H9 (cell line): ENCODE measurements around the gene STK32C. TPM values are rescaled to one million over a fixed set of nuclear protein-coding genes. Genes with fewer than 3 reads are reported as not detected.

ENCODE experiments used
- DNase-seq: peaks from one replicate; pipeline ENCODE4 v3.0.0-alpha.2; 2017
- H2AFZ ChIP-seq: one replicate; pipeline ENCODE4 v1.6.1; 2013; ENCODE audit warnings: mild to moderate bottlenecking, low read length, control low read depth, moderate library complexity
- H2AK5ac ChIP-seq: 2 replicates; pipeline ENCODE4 v1.6.1; 2013; ENCODE audit warnings: low read length, control low read depth, mixed read lengths; ENCODE audit not compliant: insufficient read length
- H2BK120ac ChIP-seq: one replicate; pipeline ENCODE4 v1.6.1; 2013; ENCODE audit warnings: low read depth, mild to moderate bottlenecking, low read length, control low read depth, inconsistent platforms; ENCODE audit not compliant: poor library complexity, severe bottlenecking
- H2BK12ac ChIP-seq: 2 replicates; pipeline ENCODE4 v1.6.1; 2013; ENCODE audit warnings: low read length, control low read depth, mixed read lengths, low read depth; ENCODE audit not compliant: insufficient read length
- H2BK15ac ChIP-seq: 2 replicates; pipeline ENCODE4 v1.6.1; 2013; ENCODE audit warnings: low read depth, low read length, control low read depth
- H2BK20ac ChIP-seq: one replicate; pipeline ENCODE4 v1.6.1; 2013; ENCODE audit warnings: low read depth, mild to moderate bottlenecking, low read length, control low read depth, inconsistent platforms; ENCODE audit not compliant: poor library complexity, severe bottlenecking
- H2BK5ac ChIP-seq: 2 replicates; pipeline ENCODE4 v1.6.1; 2013; ENCODE audit warnings: low read length, control low read depth, mixed read lengths; ENCODE audit not compliant: insufficient read length
- H3K14ac ChIP-seq: 2 replicates; pipeline ENCODE4 v1.6.1; 2013; ENCODE audit warnings: low read length, control low read depth; ENCODE audit not compliant: insufficient read depth
- H3K18ac ChIP-seq: 2 replicates; pipeline ENCODE4 v1.6.1; 2013; ENCODE audit warnings: low read depth, mild to moderate bottlenecking, mixed read lengths, low read length, control low read depth; ENCODE audit not compliant: insufficient read length
- H3K23ac ChIP-seq: 2 replicates; pipeline ENCODE4 v1.6.1; 2013; ENCODE audit warnings: low read length, control low read depth, mixed read lengths, low read depth; ENCODE audit not compliant: insufficient read length
- H3K23me2 ChIP-seq: 2 replicates; pipeline ENCODE4 v1.6.1; 2013; ENCODE audit warnings: low read depth, mild to moderate bottlenecking, mixed read lengths, low read length, control low read depth; ENCODE audit not compliant: insufficient read length, poor library complexity, severe bottlenecking
- H3K27ac ChIP-seq: 2 replicates; pipeline ENCODE4 v1.5.1; 2013; ENCODE audit warnings: low read length, control low read depth, mixed read lengths, low read depth; ENCODE audit not compliant: insufficient read length
- H3K27me3 ChIP-seq: 2 replicates; pipeline ENCODE4 v1.6.1; 2013; ENCODE audit warnings: low read length, control low read depth, inconsistent platforms; ENCODE audit not compliant: insufficient read depth
- H3K4ac ChIP-seq: 2 replicates; pipeline ENCODE4 v1.6.1; 2013; ENCODE audit warnings: low read depth, mild to moderate bottlenecking, control low read depth, inconsistent platforms, low read length, moderate library complexity
- H3K4me1 ChIP-seq: 2 replicates; pipeline ENCODE4 v1.6.1; 2013; ENCODE audit warnings: low read length, control low read depth, inconsistent platforms; ENCODE audit not compliant: insufficient read depth
- H3K4me2 ChIP-seq: 2 replicates; pipeline ENCODE4 v1.6.1; 2013; ENCODE audit warnings: low read length, control low read depth, mixed read lengths; ENCODE audit not compliant: insufficient read length, insufficient read depth
- H3K56ac ChIP-seq: 2 replicates; pipeline ENCODE4 v1.6.1; 2013; ENCODE audit warnings: low read depth, mild to moderate bottlenecking, mixed read lengths, low read length, control low read depth; ENCODE audit not compliant: insufficient read length
- H3K79me1 ChIP-seq: 2 replicates; pipeline ENCODE4 v1.6.1; 2013; ENCODE audit warnings: low read depth, mild to moderate bottlenecking, moderate library complexity, low read length, control low read depth, inconsistent platforms; ENCODE audit not compliant: insufficient read depth, poor library complexity, severe bottlenecking
- H3K79me2 ChIP-seq: 2 replicates; pipeline ENCODE4 v1.6.1; 2013; ENCODE audit warnings: low read length, control low read depth, inconsistent platforms; ENCODE audit not compliant: insufficient read depth
- H3K9ac ChIP-seq: 2 replicates; pipeline ENCODE4 v1.6.1; 2013; ENCODE audit warnings: low read length, control low read depth, mixed read lengths; ENCODE audit not compliant: insufficient read length; ENCODE audit errors: extremely low read depth
- H3K9me3 ChIP-seq: one replicate; pipeline ENCODE4 v1.6.1; 2013; ENCODE audit warnings: low read depth, low read length, inconsistent platforms; ENCODE audit not compliant: control insufficient read depth
- H3T11ph ChIP-seq: one replicate; pipeline ENCODE4 v1.6.1; 2013; ENCODE audit warnings: mild to moderate bottlenecking, low read length, control low read depth, inconsistent platforms
- H4K20me1 ChIP-seq: one replicate; pipeline ENCODE4 v1.6.1; 2013; ENCODE audit not compliant: control insufficient read depth, insufficient read length, insufficient read depth
- H4K5ac ChIP-seq: 2 replicates; pipeline ENCODE4 v1.6.1; 2013; ENCODE audit warnings: low read depth, mild to moderate bottlenecking, mixed read lengths, low read length, control low read depth; ENCODE audit not compliant: insufficient read length
- H4K8ac ChIP-seq: replicated peaks from 2 replicates; pipeline ENCODE4 v1.6.1; 2013; ENCODE audit warnings: low read length, control low read depth, mixed read lengths, low read depth; ENCODE audit not compliant: insufficient read length
- H4K91ac ChIP-seq: 2 replicates; pipeline ENCODE4 v1.6.1; 2013; ENCODE audit warnings: low read depth, mild to moderate bottlenecking, moderate library complexity, mixed read lengths, low read length, control low read depth; ENCODE audit not compliant: insufficient read length
- H3K27ac Mint-ChIP-seq, 3 experiments: 2 replicates in 2 of 3; 3 replicates in 1 of 3; pipeline ENCODE4 v1.8.0; 2020 to 2021; ENCODE audit warnings: mixed read lengths in 3 of 3, mild to moderate bottlenecking in 1 of 3, moderate library complexity in 1 of 3
- H3K27me3 Mint-ChIP-seq: 2 replicates; pipeline ENCODE4 v1.8.0; 2021; ENCODE audit warnings: low read depth, mild to moderate bottlenecking, moderate library complexity, mixed read lengths
- H3K36me3 Mint-ChIP-seq, 3 experiments: 2 replicates in 2 of 3; 3 replicates in 1 of 3; pipeline ENCODE4 v1.8.0; 2020 to 2021; ENCODE audit warnings: low read depth in 3 of 3, mixed read lengths in 3 of 3; ENCODE audit not compliant: insufficient read depth in 1 of 3
- H3K4me1 Mint-ChIP-seq, 2 experiments: 2 replicates each; pipeline ENCODE4 v1.8.0; 2020; ENCODE audit warnings: mixed read lengths in 2 of 2
- H3K4me3 Mint-ChIP-seq, 2 experiments: 2 replicates in 1 of 2; 3 replicates in 1 of 2; pipeline ENCODE4 v1.8.0; 2020 to 2021; ENCODE audit warnings: mild to moderate bottlenecking in 2 of 2, mixed read lengths in 2 of 2, moderate library complexity in 1 of 2
- H3K9me3 Mint-ChIP-seq, 2 experiments: 2 replicates in 1 of 2; 3 replicates in 1 of 2; pipeline ENCODE4 v1.8.0; 2020; ENCODE audit warnings: mild to moderate bottlenecking in 2 of 2, mixed read lengths in 2 of 2, moderate library complexity in 1 of 2
- CTCF ChIP-seq: fragments of 200-600 bp; sonication (generic); conservative IDR thresholded peaks from 3 replicates; pipeline ENCODE4 v1.8.0; 2021; ENCODE audit warnings: antibody characterized with exemption, mild to moderate bottlenecking
- WGBS: extraction: QIAGEN DNeasy Blood & Tissue Kit; methylation state at CpG from one replicate; pipeline ENCODE4 v1.1.7; 2013; ENCODE audit warnings: missing lambda C conversion rate, low lambda C conversion rate, mixed read lengths; ENCODE audit not compliant: insufficient read length; ENCODE audit errors: extremely low coverage; 5-methylcytosine and 5-hydroxymethylcytosine counted together
- total RNA-seq: library from RNA; stranded (reverse); gene quantifications from 2 replicates; pipeline ENCODE4 v1.2.1, GENCODE V29; 2021

STK32C gene
- total RNA-seq, 1 experiment from 2014 or later, result 11.3 TPM

- DNase-seq, result no peak
- Histone ChIP-seq H2AK5ac (no peak overlapping the region), H2BK12ac (no peak overlapping the region), H3K4me2 (no peak overlapping the region), H2AFZ (no peak overlapping the region), H3K4me1 (no peaks in the 10 kb centered on the region), H3T11ph (no peak overlapping the region), H3K9me3 (no peaks in the 10 kb centered on the region), H3K23ac (no peak overlapping the region), H3K14ac (no peak overlapping the region), H3K79me1 (no peaks in the 10 kb centered on the region), H3K27ac (no peak overlapping the region), H3K27me3 (no peaks in the 10 kb centered on the region), H3K4ac (no peak overlapping the region), H2BK20ac (no peak overlapping the region), H4K8ac (no peak overlapping the region), H3K79me2 (no peaks in the 10 kb centered on the region), H4K91ac (no peak overlapping the region), H3K23me2 (no peaks in the 10 kb centered on the region), H3K9ac (no peak overlapping the region), H3K56ac (no peak overlapping the region), H3K18ac (no peak overlapping the region), H2BK15ac (no peak overlapping the region), H4K5ac (no peak overlapping the region), H4K20me1 (no peaks in the 10 kb centered on the region), H2BK120ac (no peak overlapping the region), H2BK5ac (no peak overlapping the region)
- TF ChIP-seq CTCF, result no peak
- Mint-ChIP-seq H3K27me3 (no peaks in the 10 kb centered on the region), H3K36me3 (peaks cover 4 to 5% (median 5%) of the 10 kb centered on the region in 3 experiments; a peak in 4 of 7 replicates), H3K27ac (peak overlapping the region in 1 of 3 experiments; percentile 61; a peak in 2 of 7 replicates), H3K4me3 (no peak overlapping the region), H3K4me1 (peaks cover 6 to 16% of the 10 kb centered on the region in 2 experiments), H3K9me3 (no peaks in the 10 kb centered on the region)
- no CpG with 5 or more reads among the region's 36 CpGs for WGBS
These were observed 77.8 kb downstream of the STK32C start for GRCh38 chr10:132229834-132230556.
